Trophoblast cell (in vitro differentiated cells and primary cell): ENCODE measurements around the gene CLEC16A.

Source experiments
- DNase-seq, 2 donors: peaks; one replicate each; pipeline ENCODE4 v3.0.0-alpha.2; 2016
- H2AFZ ChIP-seq: 2 replicates; pipeline ENCODE4 v1.6.1; 2013; ENCODE audit warnings: low read length, moderate library complexity, mild to moderate bottlenecking; ENCODE audit not compliant: insufficient read depth, poor library complexity
- H2AK5ac ChIP-seq: 2 replicates; pipeline ENCODE4 v1.6.1; 2013; ENCODE audit warnings: mild to moderate bottlenecking, low read length
- H2BK120ac ChIP-seq: 2 replicates; pipeline ENCODE4 v1.6.1; 2013; ENCODE audit warnings: low read length, mild to moderate bottlenecking, moderate library complexity; ENCODE audit not compliant: insufficient read depth, poor library complexity
- H2BK12ac ChIP-seq: 2 replicates; pipeline ENCODE4 v1.6.1; 2013; ENCODE audit warnings: mild to moderate bottlenecking, low read length, moderate library complexity
- H2BK5ac ChIP-seq: 2 replicates; pipeline ENCODE4 v1.6.1; 2013; ENCODE audit warnings: low read length, low read depth, moderate library complexity, mild to moderate bottlenecking; ENCODE audit not compliant: poor library complexity
- H3K14ac ChIP-seq: 2 replicates; pipeline ENCODE4 v1.6.1; 2013; ENCODE audit warnings: mild to moderate bottlenecking, low read length
- H3K18ac ChIP-seq: 2 replicates; pipeline ENCODE4 v1.6.1; 2013; ENCODE audit warnings: mild to moderate bottlenecking, low read length
- H3K23ac ChIP-seq: 2 replicates; pipeline ENCODE4 v1.6.1; 2013; ENCODE audit warnings: low read length
- H3K27ac ChIP-seq: 2 replicates; pipeline ENCODE4 v1.5.1; 2013; ENCODE audit warnings: low read depth, mild to moderate bottlenecking, inconsistent platforms, low read length, moderate library complexity
- H3K27me3 ChIP-seq: 2 replicates; pipeline ENCODE4 v1.6.1; 2013; ENCODE audit warnings: inconsistent platforms, mild to moderate bottlenecking, low read length, moderate library complexity; ENCODE audit not compliant: insufficient read depth
- H3K36me3 ChIP-seq, 2 experiments: 1 replicate in 1 of 2; 2 replicates in 1 of 2; pipeline ENCODE4 v1.6.1; 2013; ENCODE audit warnings: low read length in 2 of 2, mild to moderate bottlenecking in 2 of 2, moderate library complexity in 1 of 2; ENCODE audit not compliant: insufficient read depth in 2 of 2, control insufficient read depth in 1 of 2
- H3K4ac ChIP-seq: 2 replicates; pipeline ENCODE4 v1.6.1; 2013; ENCODE audit warnings: low read depth, mild to moderate bottlenecking, low read length, moderate library complexity
- H3K4me1 ChIP-seq, 2 experiments: 1 replicate in 1 of 2; 2 replicates in 1 of 2; pipeline ENCODE4 v1.6.1; 2013; ENCODE audit warnings: low read length in 2 of 2, mild to moderate bottlenecking in 2 of 2, moderate library complexity in 1 of 2; ENCODE audit not compliant: insufficient read depth in 2 of 2, control insufficient read depth in 1 of 2
- H3K4me2 ChIP-seq: 2 replicates; pipeline ENCODE4 v1.6.1; 2013; ENCODE audit warnings: inconsistent platforms, mild to moderate bottlenecking, low read length, moderate library complexity
- H3K4me3 ChIP-seq: 2 replicates; pipeline ENCODE4 v1.5.1; 2013; ENCODE audit warnings: mild to moderate bottlenecking, low read depth, low read length, inconsistent platforms
- H3K79me1 ChIP-seq: one replicate; pipeline ENCODE4 v1.6.1; 2013; ENCODE audit warnings: low read length
- H3K79me2 ChIP-seq: 2 replicates; pipeline ENCODE4 v1.6.1; 2013; ENCODE audit warnings: low read length, mild to moderate bottlenecking; ENCODE audit not compliant: control insufficient read depth, insufficient read depth, poor library complexity
- H3K9ac ChIP-seq: 2 replicates; pipeline ENCODE4 v1.6.1; 2013; ENCODE audit warnings: mild to moderate bottlenecking, low read length
- H3K9me3 ChIP-seq: 2 replicates; pipeline ENCODE4 v1.6.1; 2013; ENCODE audit warnings: low read depth, mild to moderate bottlenecking, control low read depth, inconsistent platforms, low read length; ENCODE audit not compliant: insufficient read depth
- H4K12ac ChIP-seq: 2 replicates; pipeline ENCODE4 v1.6.1; 2013; ENCODE audit warnings: low read depth, mild to moderate bottlenecking, low read length, moderate library complexity
- H4K8ac ChIP-seq: 2 replicates; pipeline ENCODE4 v1.6.1; 2013; ENCODE audit warnings: low read depth, mild to moderate bottlenecking, low read length, moderate library complexity
- H4K91ac ChIP-seq: one replicate; pipeline ENCODE4 v1.6.1; 2013; ENCODE audit warnings: low read depth, mild to moderate bottlenecking, low read length, moderate library complexity
- WGBS: extraction: QIAGEN DNeasy Blood & Tissue Kit; methylation state at CpG from one replicate; pipeline ENCODE4 v1.1.7; 2013; ENCODE audit warnings: missing lambda C conversion rate; ENCODE audit not compliant: insufficient read length, insufficient coverage; ENCODE audit errors: extremely low coverage; 5-methylcytosine and 5-hydroxymethylcytosine counted together

CLEC16A gene

DNA sequence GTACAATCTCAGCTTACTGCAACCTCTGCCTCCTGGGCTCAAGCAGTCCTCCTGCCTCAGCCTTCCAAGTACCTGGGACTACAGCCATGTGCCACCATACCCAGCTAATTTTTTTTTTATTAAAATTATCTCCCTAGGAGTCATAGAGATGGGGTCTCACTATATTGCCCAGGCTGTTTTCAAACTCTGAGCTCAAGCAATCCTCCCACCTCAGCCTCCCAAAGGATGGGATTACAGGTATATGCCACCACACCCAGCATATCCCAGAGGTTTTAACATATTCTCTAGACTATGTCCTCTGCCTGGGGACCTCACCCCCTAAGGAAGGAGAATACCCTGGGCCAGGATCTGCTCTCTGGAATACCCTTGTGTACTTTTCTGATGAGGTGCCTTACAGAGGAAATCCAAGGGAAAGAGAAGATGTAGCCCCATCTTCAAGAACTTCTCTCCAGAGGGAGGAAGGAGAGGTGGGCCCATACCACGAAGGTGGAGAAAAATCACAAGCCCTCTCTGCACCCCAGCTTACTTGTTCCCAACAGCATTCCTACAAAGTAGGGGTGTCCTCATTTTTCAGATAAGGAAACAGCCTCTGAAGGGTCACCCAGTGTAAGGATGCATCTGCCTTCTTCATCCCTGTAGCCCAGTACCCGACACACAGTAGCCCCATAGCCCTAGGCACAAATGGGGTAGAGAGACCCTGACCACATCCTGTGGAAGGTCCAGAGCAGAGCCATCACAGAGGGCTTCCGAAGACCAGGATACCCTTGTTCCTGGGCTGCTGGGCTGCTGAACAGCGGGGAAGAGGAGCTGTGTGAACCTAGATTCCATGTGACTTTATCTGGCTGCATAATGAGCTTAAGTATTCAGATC is 160.0 kb downstream of the CLEC16A start:
- peaks cover 7% of the 10 kb centered on the region for H3K79me1 ChIP-seq
- H3K27me3 ChIP-seq: no peaks in the 10 kb centered on the region
- no peaks in the 10 kb centered on the region for H3K36me3 ChIP-seq
- no peak overlapping the region for H4K91ac ChIP-seq
- H3K9ac ChIP-seq: no peak overlapping the region
- no peaks in the 10 kb centered on the region for H3K79me2 ChIP-seq
- H3K14ac ChIP-seq: no peak overlapping the region
- H2BK12ac ChIP-seq: no peak overlapping the region
- H3K4me3 ChIP-seq: no peak overlapping the region
- peaks cover 31 to 36% of the 10 kb centered on the region in 2 experiments for H3K4me1 ChIP-seq
- H2AFZ ChIP-seq: no peak overlapping the region
- no peak for DNase-seq
- H4K12ac ChIP-seq: no peak overlapping the region
- no peak overlapping the region for H4K8ac ChIP-seq
- H2AK5ac ChIP-seq: no peak overlapping the region
- H3K23ac ChIP-seq: no peak overlapping the region
- H2BK120ac ChIP-seq: no peak overlapping the region
- H3K4me2 ChIP-seq: no peak overlapping the region
- H3K4ac ChIP-seq: no peak overlapping the region
- no CpG with 5 or more reads among the region's 4 CpGs for WGBS
- no peaks in the 10 kb centered on the region for H3K9me3 ChIP-seq
- no peak overlapping the region for H3K27ac ChIP-seq
- H2BK5ac ChIP-seq: no peak overlapping the region
- no peak overlapping the region for H3K18ac ChIP-seq

DNA sequence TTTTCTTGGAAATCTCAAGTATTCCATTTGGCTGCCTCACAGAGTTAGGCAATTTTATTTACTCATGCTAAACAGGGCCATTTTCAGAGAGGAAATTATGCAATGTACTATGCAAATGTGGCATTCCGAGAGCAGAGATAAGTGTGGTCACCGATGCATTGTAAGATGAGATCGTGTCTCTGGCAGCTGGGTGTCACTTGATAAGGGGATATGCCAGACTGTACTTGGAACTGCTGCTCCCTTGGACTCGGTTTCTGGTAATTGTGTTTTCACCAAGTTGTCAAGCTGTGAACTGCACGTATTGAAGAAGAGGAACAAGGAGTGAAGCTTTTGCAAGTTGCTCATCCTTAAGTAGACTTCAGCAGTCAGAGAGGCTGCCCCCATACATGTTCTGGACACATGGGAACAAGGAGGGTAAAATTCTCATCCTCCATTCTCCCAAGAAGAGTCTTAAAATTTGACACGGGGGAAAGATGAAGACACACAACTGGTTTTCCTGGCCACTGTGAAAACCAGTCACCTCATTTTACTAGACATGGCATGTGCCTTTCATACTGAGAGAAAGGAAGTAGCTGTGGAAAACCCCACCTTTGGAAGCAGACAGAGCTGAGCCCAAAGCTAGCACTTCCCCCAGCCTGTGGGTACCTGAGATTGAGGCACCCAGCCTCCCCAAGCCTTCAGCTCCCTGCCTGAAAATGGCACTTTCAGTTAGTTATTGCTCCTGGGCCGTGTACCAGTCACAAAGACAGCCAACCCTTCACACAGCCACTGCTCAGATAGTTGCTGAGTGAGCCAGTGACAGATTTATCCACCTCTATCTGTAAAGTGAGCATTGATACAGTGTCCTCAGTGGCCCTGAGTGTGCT is 160.9 kb downstream of the CLEC16A start:
- no peak overlapping the region for H3K27ac ChIP-seq
- no CpG with 5 or more reads among the region's 7 CpGs for WGBS
- H3K79me1 ChIP-seq: peaks cover 7% of the 10 kb centered on the region
- H3K4me3 ChIP-seq: no peak overlapping the region
- no peaks in the 10 kb centered on the region for H3K79me2 ChIP-seq
- H3K27me3 ChIP-seq: no peaks in the 10 kb centered on the region
- H3K4me1 ChIP-seq: peaks cover 26 to 32% of the 10 kb centered on the region in 2 experiments
- no peak overlapping the region for H2BK5ac ChIP-seq
- no peak overlapping the region for H3K4ac ChIP-seq
- H2BK120ac ChIP-seq: no peak overlapping the region
- no peak overlapping the region for H3K9ac ChIP-seq
- no peak overlapping the region for H3K18ac ChIP-seq
- H3K36me3 ChIP-seq: no peaks in the 10 kb centered on the region
- no peak overlapping the region for H4K8ac ChIP-seq
- no peak overlapping the region for H2AK5ac ChIP-seq
- H3K23ac ChIP-seq: no peak overlapping the region
- no peak overlapping the region for H2AFZ ChIP-seq
- H3K14ac ChIP-seq: no peak overlapping the region
- H4K12ac ChIP-seq: no peak overlapping the region
- no peaks in the 10 kb centered on the region for H3K9me3 ChIP-seq
- DNase-seq: peak; percentile 86 to 96
- peak overlapping the region; percentile 25 for H4K91ac ChIP-seq
- no peak overlapping the region for H3K4me2 ChIP-seq
- no peak overlapping the region for H2BK12ac ChIP-seq

DNA sequence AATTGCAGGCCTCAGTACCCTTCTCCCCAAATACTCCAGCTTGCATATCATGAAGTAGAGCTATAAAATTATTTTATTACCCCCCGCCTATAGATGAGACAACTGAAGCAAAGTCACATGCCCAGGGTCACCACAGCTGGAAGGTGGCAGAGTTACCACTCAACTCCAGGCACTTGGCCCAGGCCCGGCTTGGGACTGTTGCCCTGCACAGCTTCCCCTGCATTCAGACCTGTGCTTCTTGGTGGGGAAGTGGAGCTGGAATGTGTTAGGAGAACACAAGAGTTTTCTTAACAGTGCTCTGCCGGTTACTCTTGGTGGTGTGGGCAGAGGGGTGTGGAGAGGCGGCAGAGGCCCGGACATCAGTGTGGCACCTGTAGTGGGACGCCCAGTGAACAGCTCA is 162.4 kb downstream of the CLEC16A start:
- Histone ChIP-seq H3K9me3 (no peaks in the 10 kb centered on the region), H4K8ac (no peak overlapping the region), H3K4me1 (peaks cover 24 to 29% of the 10 kb centered on the region in 2 experiments), H2AFZ (no peak overlapping the region), H3K23ac (no peak overlapping the region), H3K79me2 (no peaks in the 10 kb centered on the region), H3K14ac (peak overlapping the region; percentile 17), H3K4me2 (no peak overlapping the region), H3K9ac (no peak overlapping the region), H3K4ac (no peak overlapping the region), H3K27ac (no peak overlapping the region), H3K36me3 (no peaks in the 10 kb centered on the region), H3K79me1 (peaks cover 7% of the 10 kb centered on the region), H3K4me3 (no peak overlapping the region), H2BK120ac (no peak overlapping the region), H2BK5ac (no peak overlapping the region), H2BK12ac (no peak overlapping the region), H3K18ac (no peak overlapping the region), H4K91ac (no peak overlapping the region), H2AK5ac (no peak overlapping the region), H3K27me3 (no peaks in the 10 kb centered on the region), H4K12ac (no peak overlapping the region)
- no CpG with 5 or more reads among the region's 6 CpGs for WGBS
- DNase-seq: no peak

DNA sequence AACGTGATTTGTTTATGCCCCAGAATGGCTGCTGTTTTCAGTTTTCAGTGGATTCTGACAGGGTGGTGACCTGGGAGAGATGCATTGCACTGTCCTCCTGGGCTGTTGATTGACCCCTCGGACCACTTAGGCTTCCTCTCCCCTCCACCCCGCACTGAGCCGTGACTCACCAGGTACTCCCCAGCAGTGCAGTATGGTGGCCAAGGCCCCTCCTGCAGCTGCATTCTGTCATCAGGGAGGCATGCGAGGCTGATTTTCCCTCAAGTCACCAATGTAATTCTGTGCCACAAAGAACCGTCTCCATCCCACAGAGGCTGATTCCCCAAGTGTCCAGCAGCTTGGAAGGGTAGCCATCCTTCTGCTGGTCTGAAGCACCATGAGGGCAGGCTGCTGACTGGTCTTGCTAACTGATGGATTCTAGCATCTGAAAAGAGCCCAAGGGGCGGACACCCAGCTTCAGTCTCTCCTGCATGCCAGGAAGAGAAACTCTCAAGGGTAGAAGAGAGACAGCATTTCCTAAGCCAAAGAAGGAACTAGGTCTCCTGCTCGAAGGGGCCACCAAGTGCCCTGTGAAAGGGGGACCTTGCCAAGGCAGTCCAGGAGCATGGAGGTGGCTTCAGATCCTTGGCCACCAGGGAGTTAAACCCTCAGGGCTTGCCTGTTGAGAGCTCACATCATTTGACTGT is 163.6 kb downstream of the CLEC16A start:
- Histone ChIP-seq H3K36me3 (no peaks in the 10 kb centered on the region), H2BK120ac (no peak overlapping the region), H3K79me2 (no peaks in the 10 kb centered on the region), H2BK12ac (no peak overlapping the region), H3K18ac (no peak overlapping the region), H3K9ac (no peak overlapping the region), H2BK5ac (no peak overlapping the region), H3K9me3 (no peaks in the 10 kb centered on the region), H4K8ac (no peak overlapping the region), H3K4me2 (no peak overlapping the region), H3K4me3 (no peak overlapping the region), H4K12ac (no peak overlapping the region), H3K27me3 (no peaks in the 10 kb centered on the region), H3K23ac (no peak overlapping the region), H3K4ac (no peak overlapping the region), H4K91ac (peak overlapping the region; percentile 15), H3K14ac (no peak overlapping the region), H3K79me1 (peaks cover 4% of the 10 kb centered on the region), H2AK5ac (peak overlapping the region; percentile 5), H3K27ac (no peak overlapping the region), H3K4me1 (peaks cover 24 to 29% of the 10 kb centered on the region in 2 experiments), H2AFZ (no peak overlapping the region)
- DNase-seq: no peak
- no CpG with 5 or more reads among the region's 8 CpGs for WGBS
